Measurements from ENCODE around the gene KANTR.

GRCh38 chrX:53072418-53073114 lies 21.4 kb upstream of the KANTR start:
- TF ChIP-seq, protein P1, sequence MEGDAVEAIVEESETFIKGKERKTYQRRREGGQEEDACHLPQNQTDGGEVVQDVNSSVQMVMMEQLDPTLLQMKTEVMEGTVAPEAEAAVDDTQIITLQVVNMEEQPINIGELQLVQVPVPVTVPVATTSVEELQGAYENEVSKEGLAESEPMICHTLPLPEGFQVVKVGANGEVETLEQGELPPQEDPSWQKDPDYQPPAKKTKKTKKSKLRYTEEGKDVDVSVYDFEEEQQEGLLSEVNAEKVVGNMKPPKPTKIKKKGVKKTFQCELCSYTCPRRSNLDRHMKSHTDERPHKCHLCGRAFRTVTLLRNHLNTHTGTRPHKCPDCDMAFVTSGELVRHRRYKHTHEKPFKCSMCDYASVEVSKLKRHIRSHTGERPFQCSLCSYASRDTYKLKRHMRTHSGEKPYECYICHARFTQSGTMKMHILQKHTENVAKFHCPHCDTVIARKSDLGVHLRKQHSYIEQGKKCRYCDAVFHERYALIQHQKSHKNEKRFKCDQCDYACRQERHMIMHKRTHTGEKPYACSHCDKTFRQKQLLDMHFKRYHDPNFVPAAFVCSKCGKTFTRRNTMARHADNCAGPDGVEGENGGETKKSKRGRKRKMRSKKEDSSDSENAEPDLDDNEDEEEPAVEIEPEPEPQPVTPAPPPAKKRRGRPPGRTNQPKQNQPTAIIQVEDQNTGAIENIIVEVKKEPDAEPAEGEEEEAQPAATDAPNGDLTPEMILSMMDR (IDR thresholded peaks at IDR 0.05; ENCODE audit: poor library complexity, severe bottlenecking): no peak
- TF ChIP-seq POLR2AphosphoS5 (IDR thresholded peaks at IDR 0.05) (no peak), EP300 (conservative IDR thresholded peaks at IDR 0.05; ENCODE audit: poor library complexity, severe bottlenecking) (no peak), EZH2 (IDR thresholded peaks at IDR 0.05; ENCODE audit: borderline replicate concordance, insufficient read depth, low read length, poor library complexity, severe bottlenecking) (no peak), MXI1 (conservative IDR thresholded peaks at IDR 0.05; ENCODE audit: poor library complexity, severe bottlenecking) (no peak), TAF1 (IDR thresholded peaks at IDR 0.05; ENCODE audit: low read depth) (no peak)
